GM19452 (cell line): Measurements from ENCODE around the gene PKD1.
"Not testable (repeated sequence)": the region's sequence is repeated elsewhere in the genome, so short reads cannot be mapped to it uniquely, and the experiment has no call there.

Experiments used
- ATAC-seq: cut with Tn5 transposase; IDR thresholded peaks from one replicate; pipeline ENCODE4 v1.9.1; 2021; ENCODE audit not compliant: unreplicated experiment

The PKD1 gene

GRCh38 chr16:2135770-2136490, at the start of gene PKD1:
Gene PKD1 (minus strand): TSS chr16:2135898. CDS start chr16:2135689, 209 bp downstream.
- ATAC-seq: not testable (repeated sequence)

GRCh38 chr16:2184962-2185361, 49.3 kb upstream of the PKD1 start:
- ATAC-seq: no peak

- ATAC-seq: no peak
Measured at GRCh38 chr16:2184346-2184745, 48.6 kb upstream of the PKD1 start.

- ATAC-seq: no peak
Measured at GRCh38 chr16:2183671-2184070, 48.0 kb upstream of the PKD1 start.

GRCh38 chr16:2181952-2182351, 46.3 kb upstream of the PKD1 start:
- no peak for ATAC-seq

GRCh38 chr16:2180962-2181923, 45.5 kb upstream of the PKD1 start:
- ATAC-seq: no peak

GRCh38 chr16:2180461-2180860, 44.8 kb upstream of the PKD1 start:
- no peak for ATAC-seq

- no peak for ATAC-seq
Measured at GRCh38 chr16:2179576-2179975, 43.9 kb upstream of the PKD1 start.

- ATAC-seq: no peak
Measured at GRCh38 chr16:2179107-2179501, 43.4 kb upstream of the PKD1 start.

GRCh38 chr16:2178321-2179106, 42.8 kb upstream of the PKD1 start:
- no peak for ATAC-seq

GRCh38 chr16:2177561-2177960, 41.9 kb upstream of the PKD1 start:
- no peak for ATAC-seq

- ATAC-seq: no peak
Measured at GRCh38 chr16:2177101-2177500, 41.4 kb upstream of the PKD1 start.

GRCh38 chr16:2176047-2176446, 40.3 kb upstream of the PKD1 start:
- no peak for ATAC-seq

GRCh38 chr16:2175454-2175853, 39.8 kb upstream of the PKD1 start:
- ATAC-seq: no peak

GRCh38 chr16:2174396-2175131, 38.9 kb upstream of the PKD1 start:
- ATAC-seq: no peak

- no peak for ATAC-seq
Measured at GRCh38 chr16:2173916-2174315, 38.2 kb upstream of the PKD1 start.

- no peak for ATAC-seq
Measured at GRCh38 chr16:2173366-2173765, 37.7 kb upstream of the PKD1 start.

GRCh38 chr16:2172688-2173335, 37.1 kb upstream of the PKD1 start:
- ATAC-seq: no peak

GRCh38 chr16:2171601-2172178, 36.0 kb upstream of the PKD1 start:
- ATAC-seq: no peak
